Posterior cingulate gyrus (tissue), 11 donors: ENCODE data around the gene ABCC10.
"Not testable (repeated sequence)": the region's sequence is repeated elsewhere in the genome, so short reads cannot be mapped to it uniquely, and the experiment has no call there.

Experiments
- DNase-seq, 10 donors: peaks; one replicate each; pipeline versions ENCODE4 v3.0.0 to v3.0.0-alpha.2; 2020 to 2021; ENCODE audit warnings: mixed read lengths in 3 of 10
- intact Hi-C: fragments of 100-400 bp; cut with DNase I; formaldehyde crosslinking; loops from one replicate; pipeline ENCODE4 v1.15.1; 2023

Gene ABCC10

DNA sequence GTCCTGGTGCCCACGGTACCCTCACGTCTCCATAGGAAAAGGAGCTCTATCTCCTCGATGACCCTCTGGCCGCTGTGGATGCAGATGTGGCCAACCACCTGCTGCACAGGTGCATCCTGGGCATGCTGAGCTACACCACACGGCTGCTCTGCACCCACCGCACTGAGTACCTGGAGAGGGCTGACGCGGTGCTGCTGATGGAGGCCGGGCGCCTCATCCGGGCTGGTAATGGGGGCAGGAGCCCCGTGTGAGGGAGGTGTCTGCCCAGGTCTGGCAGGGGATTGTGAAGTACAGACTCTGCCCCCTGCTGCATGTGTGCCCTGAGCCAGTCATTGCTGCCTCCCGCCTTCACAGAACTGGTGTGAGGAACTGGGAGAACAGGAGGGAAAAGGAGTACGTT, 15.6 kb downstream of the ABCC10 start:
- intact Hi-C loops = no loop called here
- DNase-seq = peak in 1 of 10 donors; percentile 52

- peak in 1 of 10 donors; percentile 32 for DNase-seq
- intact Hi-C loops = no loop called here
Measured at GRCh38 chr6:43444036-43444435, 16.7 kb downstream of the ABCC10 start.

DNA sequence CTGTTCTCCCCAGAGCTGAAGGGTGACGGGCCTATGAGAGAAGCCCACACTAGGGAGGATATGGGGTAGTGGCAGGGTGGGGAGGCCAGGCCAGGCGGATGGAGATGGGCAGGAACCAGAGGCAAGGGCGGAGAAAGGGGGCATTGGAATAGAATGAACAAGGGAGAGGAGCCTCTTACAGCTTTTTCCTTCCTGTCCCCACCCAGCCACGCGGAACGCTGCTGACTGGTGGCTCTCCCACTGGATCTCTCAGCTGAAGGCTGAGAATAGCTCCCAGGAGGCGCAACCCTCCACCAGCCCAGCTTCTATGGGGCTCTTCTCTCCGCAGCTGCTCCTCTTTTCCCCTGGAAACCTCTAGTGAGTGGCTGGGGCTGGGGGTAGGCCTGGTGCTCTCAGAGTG, 17.2 kb downstream of the ABCC10 start:
- intact Hi-C loops = no loop called here
- DNase-seq = peak in 5 of 10 donors; percentile 42 to 94 (median 59)

GRCh38 chr6:43445576-43445975, 18.2 kb downstream of the ABCC10 start:
- DNase-seq = peak in 2 of 10 donors; percentile 61 to 85
- intact Hi-C loops = no loop called here

DNA sequence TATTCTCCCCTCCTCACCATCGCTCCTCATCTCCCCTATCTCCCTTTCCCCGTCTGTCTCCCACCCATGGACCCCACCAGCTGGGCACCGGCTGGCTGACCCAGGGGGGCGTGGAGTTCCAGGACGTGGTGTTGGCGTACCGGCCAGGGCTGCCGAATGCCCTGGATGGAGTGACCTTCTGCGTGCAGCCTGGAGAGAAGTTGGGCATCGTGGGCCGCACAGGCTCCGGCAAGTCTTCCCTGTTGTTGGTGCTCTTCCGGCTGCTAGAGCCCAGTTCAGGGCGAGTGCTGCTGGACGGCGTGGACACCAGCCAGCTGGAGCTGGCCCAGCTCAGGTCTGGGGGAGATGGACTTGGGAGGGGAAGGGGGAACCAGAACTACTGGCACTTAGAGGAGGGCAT, 20.3 kb downstream of the ABCC10 start:
- intact Hi-C loops = no loop called here
- DNase-seq = peak in 1 of 10 donors; percentile 58

DNA sequence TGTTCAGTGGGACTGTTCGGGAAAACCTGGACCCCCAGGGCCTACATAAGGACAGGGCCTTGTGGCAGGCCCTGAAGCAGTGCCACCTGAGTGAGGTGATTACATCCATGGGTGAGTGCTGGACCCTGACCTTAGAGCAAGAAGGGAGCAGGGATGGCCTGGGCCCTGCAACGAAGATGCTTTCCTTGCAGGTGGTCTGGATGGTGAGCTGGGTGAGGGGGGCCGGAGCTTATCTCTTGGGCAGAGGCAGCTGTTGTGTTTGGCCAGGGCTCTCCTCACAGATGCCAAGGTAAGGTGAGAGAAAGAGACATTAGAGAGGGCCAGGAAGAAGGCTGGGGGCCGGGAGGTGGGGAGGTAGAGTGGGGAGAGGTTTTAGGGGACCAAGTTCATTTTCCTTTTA, 21.6 kb downstream of the ABCC10 start:
- intact Hi-C loops = no loop called here
- peak in 2 of 10 donors; percentile 40 to 53 for DNase-seq

DNA sequence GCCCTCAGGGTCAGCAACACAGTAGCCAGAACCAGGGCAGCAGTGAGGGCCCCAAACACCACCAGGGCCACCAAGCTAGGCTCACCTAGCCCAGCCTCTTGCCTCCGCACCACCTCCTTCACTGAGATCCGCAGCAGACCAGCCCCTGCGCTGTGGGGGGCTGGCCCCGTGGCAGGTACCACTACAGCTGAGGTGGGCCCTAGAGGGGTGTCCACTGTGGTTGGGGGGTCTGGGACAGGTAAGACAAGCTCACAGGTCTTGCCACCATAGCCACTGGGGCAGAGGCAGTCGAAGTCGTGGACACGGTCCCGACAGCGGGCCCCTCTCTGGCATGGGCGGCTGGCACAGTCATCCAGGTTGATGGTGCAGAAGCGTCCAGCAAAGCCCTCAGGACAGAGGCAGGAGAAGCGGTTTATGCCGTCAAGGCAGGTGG, 23.4 kb downstream of the ABCC10 start:
- intact Hi-C loops = no loop called here
- peak in 2 of 10 donors; percentile 58 to 71 for DNase-seq

GRCh38 chr6:43451348-43451747, 24.0 kb downstream of the ABCC10 start:
- intact Hi-C loops = no loop called here
- no peak for DNase-seq

GRCh38 chr6:43451939-43452338, 24.6 kb downstream of the ABCC10 start:
- intact Hi-C loops = no loop called here
- DNase-seq = peak in 2 of 10 donors; percentile 68 to 70

- peak in 2 of 10 donors; percentile 47 to 66 for DNase-seq
- intact Hi-C loops = no loop called here
Measured at GRCh38 chr6:43452896-43453295, 25.6 kb downstream of the ABCC10 start.

DNA sequence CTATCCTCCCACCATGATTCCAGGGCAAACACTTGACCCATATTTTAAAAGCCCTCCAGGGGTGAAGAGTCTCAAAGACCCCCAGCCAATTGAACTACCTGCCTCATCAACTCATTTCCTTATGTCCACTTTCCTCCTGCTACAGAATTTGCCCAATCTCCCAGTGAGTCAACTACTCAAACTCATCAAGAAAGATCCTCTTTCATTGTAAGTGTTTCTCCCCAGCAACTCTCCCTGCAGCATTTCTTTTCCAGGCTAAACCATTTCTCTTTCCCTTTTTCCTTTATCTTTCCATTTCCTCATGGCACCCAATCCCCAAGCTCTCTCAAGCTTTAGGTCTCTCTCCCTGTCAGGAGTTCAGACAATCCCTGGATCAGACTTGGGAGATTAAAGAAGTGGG, 26.5 kb downstream of the ABCC10 start:
- intact Hi-C loops = loop anchor here (2.0 kb wide), 2 partner anchors 43 to 53 kb away; no protein-coding TSS in a partner anchor
- DNase-seq = no peak

DNA sequence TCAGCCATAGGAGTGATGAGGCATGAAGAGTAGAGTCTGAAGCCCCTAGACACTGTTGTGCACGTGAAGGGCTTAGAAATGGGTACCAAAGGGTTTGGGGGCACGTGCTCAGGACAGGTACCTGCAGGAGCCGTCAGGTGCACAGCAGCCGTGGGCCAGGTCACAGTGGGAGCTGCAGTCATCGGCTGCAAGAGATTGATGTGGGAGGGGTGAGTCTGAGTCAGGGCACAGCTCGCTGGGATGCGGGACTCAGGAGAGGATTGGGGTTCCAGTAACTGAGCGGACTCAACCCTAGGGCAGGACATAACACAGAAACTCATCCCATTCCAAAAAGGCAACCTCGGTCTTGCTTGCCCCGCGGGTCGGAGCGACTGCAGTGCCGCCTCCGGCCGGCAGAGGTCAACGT, 27.0 kb downstream of the ABCC10 start:
- peak in 2 of 10 donors; percentile 75 to 98 for DNase-seq
- intact Hi-C loops = loop anchor here (2.0 kb wide), 2 partner anchors 43 to 53 kb away; no protein-coding TSS in a partner anchor

DNA sequence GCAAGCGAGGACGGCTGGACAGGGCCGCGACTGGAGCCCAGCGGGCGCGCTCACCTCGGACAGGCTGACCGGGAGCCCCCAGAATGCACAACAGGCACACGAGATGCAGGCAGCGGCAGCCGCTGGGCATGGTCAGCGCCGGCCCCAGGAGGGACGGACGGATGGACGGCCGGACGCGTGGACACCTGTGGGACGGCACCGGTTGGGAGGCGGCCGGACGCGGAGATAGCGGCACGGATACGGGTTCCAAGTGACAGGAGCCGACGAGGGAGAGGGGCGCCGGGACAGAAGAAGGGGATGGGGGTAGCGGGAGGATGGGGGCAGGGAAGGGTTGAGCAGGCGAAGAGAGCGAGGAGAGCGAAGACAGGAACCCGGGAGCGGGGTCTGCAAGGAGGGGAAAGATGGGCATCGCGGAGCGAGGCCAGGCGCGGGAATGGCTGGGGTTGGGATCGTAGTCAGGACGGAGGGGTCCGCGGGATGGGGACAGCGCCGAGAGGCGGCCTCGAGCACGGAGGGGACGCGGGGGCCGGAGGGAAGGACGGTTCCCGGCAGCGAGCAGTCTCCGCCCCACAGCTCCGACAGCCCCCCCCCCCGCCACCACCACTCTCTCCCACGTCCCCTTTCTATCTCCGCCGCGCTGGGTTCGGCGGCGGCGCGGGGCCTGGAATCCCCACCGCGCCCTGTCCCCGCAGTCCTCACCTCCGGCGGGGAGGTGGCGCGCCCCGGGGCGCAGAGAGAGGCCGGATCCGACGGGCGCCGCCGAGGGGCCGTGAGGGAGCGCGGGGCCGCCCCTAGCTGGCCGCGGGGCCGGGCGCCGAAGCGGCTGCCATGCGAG, 27.6 kb downstream of the ABCC10 start:
- intact Hi-C loops = loop anchor here (2.0 kb wide), 2 partner anchors 42 to 52 kb away; no protein-coding TSS in a partner anchor
- DNase-seq = peak in 8 of 10 donors; percentile 83 to 98 (median 87)

DNA sequence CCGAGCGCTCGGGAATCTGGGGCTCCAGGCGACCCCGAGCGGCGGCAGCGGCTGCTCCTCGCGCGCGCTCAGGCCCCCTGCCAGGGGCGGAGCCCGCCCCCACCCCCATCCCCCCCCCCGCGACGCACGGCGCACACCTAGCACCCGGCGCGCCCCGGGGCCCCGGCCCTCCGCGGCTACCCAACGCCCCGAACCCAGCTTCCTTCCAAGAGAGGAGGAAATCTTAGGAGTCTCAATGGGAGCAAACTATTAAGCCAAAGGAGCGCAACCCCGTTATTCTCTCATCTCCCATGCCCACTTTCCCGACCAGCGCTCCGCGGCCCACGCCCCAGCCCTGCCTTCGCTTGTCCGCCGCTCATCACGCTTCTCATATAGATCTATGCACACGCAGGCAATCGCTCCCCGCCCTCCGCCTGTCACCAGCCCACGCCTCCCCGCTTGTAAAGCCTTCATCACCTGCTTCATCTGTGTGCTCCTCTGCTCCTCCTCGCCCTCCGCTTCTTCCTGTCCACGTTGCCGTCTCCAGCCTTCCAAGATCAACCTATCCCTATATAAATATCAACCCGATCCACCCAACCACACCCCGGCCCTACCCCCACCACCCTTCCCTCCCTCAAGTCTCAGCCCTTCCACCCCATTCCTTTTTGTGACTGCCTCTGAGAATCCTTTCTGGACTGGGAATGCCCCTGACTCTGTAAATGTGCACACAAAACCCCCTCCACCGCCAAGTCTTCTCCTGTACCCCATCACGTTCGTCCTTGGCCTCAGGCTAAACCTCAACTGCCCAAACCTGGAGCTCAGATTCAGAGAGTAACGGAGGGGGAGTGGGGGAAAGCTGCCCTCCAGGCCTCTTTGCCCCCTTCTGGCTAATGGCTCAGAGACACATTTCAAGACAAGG, 28.4 kb downstream of the ABCC10 start, which contains the start of gene DLK2:
DLK2 (minus strand) TSS at position 18 of the 898 bp plus-strand sequence. CDS start 723 bp downstream, outside the sequence.
- DNase-seq = peak in 7 of 10 donors; percentile 44 to 93 (median 58)
- intact Hi-C loops = loop anchor here (2.0 kb wide), 2 partner anchors 41 to 51 kb away; no protein-coding TSS in a partner anchor

GRCh38 chr6:43457643-43458042, 30.3 kb downstream of the ABCC10 start:
- intact Hi-C loops = no loop called here
- DNase-seq = peak in 2 of 10 donors; percentile 71 to 80

- intact Hi-C loops = not testable (repeated sequence)
- peak in 2 of 10 donors; percentile 24 to 51 for DNase-seq
Measured at GRCh38 chr6:43458154-43458553, 30.8 kb downstream of the ABCC10 start.

DNA sequence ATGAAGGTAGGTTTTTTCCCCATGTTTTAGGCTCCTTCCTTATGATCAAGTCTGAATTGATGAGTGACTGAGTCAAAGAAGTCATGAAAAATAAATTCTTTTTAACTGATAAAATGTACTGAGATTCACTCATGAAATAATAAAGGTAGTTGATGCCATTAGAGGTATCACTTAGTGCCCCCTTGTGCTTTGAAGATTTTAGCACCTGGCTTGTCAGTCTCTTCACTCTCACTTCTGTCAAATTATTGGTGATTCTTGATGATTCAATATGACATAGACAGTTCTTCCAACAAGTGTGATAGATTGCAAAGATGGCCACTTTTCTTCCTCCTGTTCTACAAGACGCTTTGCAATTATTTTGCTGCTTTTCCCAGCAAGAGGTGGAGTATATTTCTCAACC, 32.2 kb downstream of the ABCC10 start:
- intact Hi-C loops = no loop called here
- DNase-seq = no peak

DNA sequence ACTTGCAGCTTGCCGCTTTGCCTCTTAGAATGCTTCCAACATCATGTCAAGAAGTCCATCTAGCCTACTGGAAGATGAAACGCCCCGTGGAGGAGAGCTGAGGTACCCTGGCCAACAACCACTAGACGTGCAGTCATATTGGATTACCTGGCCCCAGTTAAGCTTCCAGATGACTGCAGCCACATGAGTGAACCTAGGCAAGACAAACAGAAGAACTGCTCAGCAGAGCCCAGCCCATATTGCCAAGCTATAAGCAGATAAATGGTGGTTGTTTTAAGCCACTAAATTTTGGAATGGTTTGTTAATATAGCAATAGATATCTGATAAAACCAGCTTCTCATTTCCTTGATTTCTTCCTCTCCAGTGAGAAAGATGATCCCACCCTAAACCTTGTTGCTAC, 32.7 kb downstream of the ABCC10 start:
- intact Hi-C loops = no loop called here
- DNase-seq = no peak

DNA sequence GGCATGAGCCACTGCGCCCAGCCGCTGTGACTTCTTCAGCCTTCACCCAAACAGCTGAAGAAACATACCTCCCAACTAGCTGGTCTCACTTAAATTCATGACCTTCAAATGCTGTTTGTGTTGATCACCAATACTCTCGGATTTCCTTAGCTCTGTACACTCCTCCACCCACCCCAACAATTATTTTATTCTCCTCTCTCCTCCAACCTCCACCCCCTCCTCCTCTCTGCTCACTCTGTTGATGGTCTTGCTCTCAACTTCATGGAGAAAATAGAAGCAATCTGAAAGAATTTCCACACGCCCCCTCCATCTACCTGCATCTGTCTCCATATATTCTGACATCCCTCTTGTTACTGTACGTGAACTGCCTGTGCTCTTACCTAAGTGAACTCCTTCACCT, 34.6 kb downstream of the ABCC10 start:
- intact Hi-C loops = no loop called here
- no peak for DNase-seq

DNA sequence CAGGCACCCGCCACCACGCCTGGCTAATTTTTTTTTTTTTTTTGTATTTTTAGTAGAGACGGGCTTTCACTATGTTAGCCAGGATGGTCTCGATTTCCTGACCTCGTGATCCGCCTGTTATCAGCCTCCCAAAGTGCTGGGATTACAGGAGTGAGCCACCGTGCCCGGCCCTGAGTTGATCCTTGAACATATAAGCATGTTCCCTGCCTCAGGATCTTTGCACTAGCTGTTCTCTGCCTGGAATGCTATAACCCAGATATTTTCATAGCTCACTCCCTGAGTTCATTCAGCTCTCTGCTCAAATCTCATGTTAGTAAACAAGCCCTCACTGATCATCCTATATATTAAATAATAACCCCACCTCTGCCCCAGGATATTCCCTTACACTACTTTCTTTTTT, 37.0 kb downstream of the ABCC10 start:
- DNase-seq = no peak
- intact Hi-C loops = no loop called here

- DNase-seq = no peak
- intact Hi-C loops = no loop called here
Measured at GRCh38 chr6:43465948-43466347, 38.6 kb downstream of the ABCC10 start.
